Karpas-422 (cell line): Measurements from ENCODE around the gene SAXO1. TPM values are rescaled to one million over a fixed set of nuclear protein-coding genes. Genes with fewer than 3 reads are reported as not detected.

ENCODE experiments used
- DNase-seq: peaks from one replicate; pipeline ENCODE4 v3.0.0-alpha.2; 2015
- H2AFZ ChIP-seq: fragments of 200-600 bp; sonication (generic); 2 replicates; pipeline ENCODE4 v1.6.1; 2014; ENCODE audit warnings: antibody characterized with exemption, low read length, mixed read lengths
- H3K27ac ChIP-seq: fragments of 200-600 bp; sonication (generic); 2 replicates; pipeline ENCODE4 v1.5.1; 2014; ENCODE audit warnings: mild to moderate bottlenecking, low read length, moderate library complexity
- H3K27me3 ChIP-seq: fragments of 200-600 bp; sonication (generic); 2 replicates; pipeline ENCODE4 v1.6.1; 2014; ENCODE audit warnings: low read length, mixed read lengths
- H3K36me3 ChIP-seq: fragments of 200-600 bp; sonication (generic); 2 replicates; pipeline ENCODE4 v1.6.1; 2014; ENCODE audit warnings: low read length, mixed read lengths; ENCODE audit not compliant: insufficient read depth
- H3K4me1 ChIP-seq: fragments of 200-600 bp; sonication (generic); 2 replicates; pipeline ENCODE4 v1.6.1; 2014; ENCODE audit warnings: mild to moderate bottlenecking, low read length, mixed read lengths
- H3K4me2 ChIP-seq: fragments of 200-600 bp; sonication (generic); 2 replicates; pipeline ENCODE4 v1.6.1; 2014; ENCODE audit warnings: low read length, low read depth, mild to moderate bottlenecking; ENCODE audit not compliant: poor library complexity, severe bottlenecking
- H3K4me3 ChIP-seq: fragments of 200-600 bp; sonication (generic); 2 replicates; pipeline ENCODE4 v1.5.1; 2014; ENCODE audit warnings: mild to moderate bottlenecking, antibody characterized with exemption, low read length, mixed read lengths
- H3K79me2 ChIP-seq: fragments of 200-600 bp; sonication (generic); 2 replicates; pipeline ENCODE4 v1.6.1; 2014; ENCODE audit warnings: mild to moderate bottlenecking, low read length, mixed read lengths
- H3K9ac ChIP-seq: fragments of 200-600 bp; sonication (generic); 2 replicates; pipeline ENCODE4 v1.6.0; 2014; ENCODE audit warnings: low read length
- H3K9me2 ChIP-seq: fragments of 200-600 bp; sonication (generic), shearing (Covaris generic); replicated peaks from 2 replicates; pipeline ENCODE4 v1.6.0; 2014; ENCODE audit warnings: mild to moderate bottlenecking, low read length, moderate library complexity; ENCODE audit not compliant: insufficient read depth
- H3K9me3 ChIP-seq: fragments of 300-700, 200-600 bp; sonication (generic); 2 replicates; pipeline ENCODE4 v1.6.1; 2014; ENCODE audit warnings: low read length, mixed read lengths
- H4K20me1 ChIP-seq: fragments of 200-600 bp; sonication (generic); 2 replicates; pipeline ENCODE4 v1.6.1; 2014; ENCODE audit warnings: mild to moderate bottlenecking, antibody characterized with exemption, low read length, low read depth; ENCODE audit not compliant: insufficient read depth
- total RNA-seq: library from RNA; depleted of rRNA; stranded (reverse); fragments of >200 nt; shearing (Covaris generic); gene quantifications from 2 replicates; pipeline ENCODE4 v1.2.3, GENCODE V29; 2014; ENCODE audit warnings: low replicate concordance; rRNA removed

Gene SAXO1
- total RNA-seq: not detected in 2 replicates

GRCh38 chr9:19033015-19033414, at the start of gene SAXO1:
Gene SAXO1 (minus strand): TSS chr9:19033209. CDS start chr9:19032908, 301 bp downstream.
- Histone ChIP-seq H3K9me3 (no peaks in the 10 kb centered on the region), H3K4me1 (peaks cover 4% of the 10 kb centered on the region), H3K79me2 (no peaks in the 10 kb centered on the region), H3K27ac (no peak within 1 kb of the TSS), H3K4me3 (no peak within 1 kb of the TSS), H2AFZ (no peak within 1 kb of the TSS), H3K36me3 (no peaks in the 10 kb centered on the region), H3K9ac (no peak within 1 kb of the TSS), H3K9me2 (no peaks in the 10 kb centered on the region), H4K20me1 (no peaks in the 10 kb centered on the region), H3K4me2 (no peak within 1 kb of the TSS), H3K27me3 (no peaks in the 10 kb centered on the region)
- no peak for DNase-seq

GRCh38 chr9:19074836-19075235, 41.8 kb upstream of the SAXO1 start:
- Histone ChIP-seq H3K27ac (no peak overlapping the region), H4K20me1 (no peaks in the 10 kb centered on the region), H3K9me3 (no peaks in the 10 kb centered on the region), H3K27me3 (no peaks in the 10 kb centered on the region), H3K4me2 (no peak overlapping the region), H3K9ac (no peak overlapping the region), H2AFZ (no peak overlapping the region), H3K36me3 (peaks cover 36% of the 10 kb centered on the region), H3K79me2 (peaks cover 21% of the 10 kb centered on the region), H3K4me1 (no peaks in the 10 kb centered on the region), H3K9me2 (no peaks in the 10 kb centered on the region), H3K4me3 (no peak overlapping the region)
- no peak for DNase-seq

- no peaks in the 10 kb centered on the region for H3K4me1 ChIP-seq
- no peak overlapping the region for H3K9ac ChIP-seq
- no peaks in the 10 kb centered on the region for H3K9me3 ChIP-seq
- H3K4me3 ChIP-seq: no peak overlapping the region
- H3K4me2 ChIP-seq: no peak overlapping the region
- H4K20me1 ChIP-seq: no peaks in the 10 kb centered on the region
- no peak for DNase-seq
- no peaks in the 10 kb centered on the region for H3K9me2 ChIP-seq
- H3K79me2 ChIP-seq: peaks cover 23% of the 10 kb centered on the region
- H2AFZ ChIP-seq: no peak overlapping the region
- no peaks in the 10 kb centered on the region for H3K27me3 ChIP-seq
- no peak overlapping the region for H3K27ac ChIP-seq
- H3K36me3 ChIP-seq: peaks cover 39% of the 10 kb centered on the region
These were observed 41.2 kb upstream of the SAXO1 start for GRCh38 chr9:19074229-19074628.

GRCh38 chr9:19057033-19057432, 24.0 kb upstream of the SAXO1 start:
- DNase-seq: no peak
- H3K27ac ChIP-seq: no peak overlapping the region
- H3K27me3 ChIP-seq: no peaks in the 10 kb centered on the region
- H3K9me3 ChIP-seq: no peaks in the 10 kb centered on the region
- no peaks in the 10 kb centered on the region for H3K9me2 ChIP-seq
- H3K36me3 ChIP-seq: peaks cover 48% of the 10 kb centered on the region
- no peak overlapping the region for H3K9ac ChIP-seq
- H3K79me2 ChIP-seq: peaks cover 6% of the 10 kb centered on the region; the same call in 1 of the 2 replicates
- H2AFZ ChIP-seq: no peak overlapping the region
- H3K4me1 ChIP-seq: no peaks in the 10 kb centered on the region; the same call in none of the 2 replicates
- H3K4me2 ChIP-seq: no peak overlapping the region
- H4K20me1 ChIP-seq: no peaks in the 10 kb centered on the region
- H3K4me3 ChIP-seq: no peak overlapping the region

GRCh38 chr9:19050637-19051591, 17.9 kb upstream of the SAXO1 start:
- peaks cover 33% of the 10 kb centered on the region for H3K4me1 ChIP-seq
- peak overlapping the region; percentile 86 for H3K4me3 ChIP-seq
- peak overlapping the region; percentile 89 for H3K4me2 ChIP-seq
- peak overlapping the region; percentile 88 for H3K9ac ChIP-seq
- no peaks in the 10 kb centered on the region; the same call in 1 of the 2 replicates for H4K20me1 ChIP-seq
- H3K27me3 ChIP-seq: no peaks in the 10 kb centered on the region
- DNase-seq: peak; percentile 49
- peaks cover 25% of the 10 kb centered on the region for H3K79me2 ChIP-seq
- no peaks in the 10 kb centered on the region; the same call in 1 of the 2 replicates for H3K36me3 ChIP-seq
- H2AFZ ChIP-seq: no peak overlapping the region
- H3K9me2 ChIP-seq: no peaks in the 10 kb centered on the region
- peak overlapping the region; percentile 79; the same call in 1 of the 2 replicates for H3K27ac ChIP-seq
- H3K9me3 ChIP-seq: no peaks in the 10 kb centered on the region

GRCh38 chr9:19049917-19050636, 17.1 kb upstream of the SAXO1 start:
- Histone ChIP-seq H3K36me3 (no peaks in the 10 kb centered on the region; the same call in 1 of the 2 replicates), H3K9me3 (no peaks in the 10 kb centered on the region), H3K27ac (peak overlapping the region; percentile 79), H3K9ac (peak overlapping the region; percentile 88), H3K4me1 (peaks cover 33% of the 10 kb centered on the region), H3K9me2 (no peaks in the 10 kb centered on the region), H2AFZ (peak overlapping the region; percentile 34; the same call in 1 of the 2 replicates), H3K4me2 (peak overlapping the region; percentile 89), H3K79me2 (peaks cover 25% of the 10 kb centered on the region), H3K4me3 (peak overlapping the region; percentile 86), H3K27me3 (no peaks in the 10 kb centered on the region), H4K20me1 (no peaks in the 10 kb centered on the region; the same call in 1 of the 2 replicates)
- DNase-seq: peak; percentile 53

- Histone ChIP-seq H3K9me3 (no peaks in the 10 kb centered on the region), H3K4me1 (peaks cover 33% of the 10 kb centered on the region), H3K9me2 (no peaks in the 10 kb centered on the region), H4K20me1 (no peaks in the 10 kb centered on the region; the same call in 1 of the 2 replicates), H3K36me3 (no peaks in the 10 kb centered on the region; the same call in 1 of the 2 replicates), H3K4me3 (peak within 1 kb of the TSS; percentile 86), H3K9ac (peak within 1 kb of the TSS; percentile 88), H3K79me2 (peaks cover 25% of the 10 kb centered on the region), H3K4me2 (peak within 1 kb of the TSS; percentile 89), H3K27me3 (no peaks in the 10 kb centered on the region), H3K27ac (peak within 1 kb of the TSS; percentile 79), H2AFZ (peak within 1 kb of the TSS; percentile 53)
- peak; percentile 99 for DNase-seq
These were observed 16.2 kb upstream of the SAXO1 start, which contains the start of gene RRAGA for GRCh38 chr9:19048966-19049916. Gene RRAGA (plus strand): TSS chr9:19049427. CDS start chr9:19049660, 233 bp downstream.
